Stimulated activated CD4-positive, alpha-beta T cell treated with anti-CD3 and anti-CD28 coated beads, Interleukin-15, amount 100 ng/mL, for 48 hours (primary cell): Measurements from ENCODE around the gene CFDP1.
A peak's percentile ranks its signal among the peaks of the same experiment; 100 is the strongest.
"Not testable (repeated sequence)": the region's sequence is repeated elsewhere in the genome, so short reads cannot be mapped to it uniquely, and the experiment has no call there.

Experiments
- DNase-seq, 2 donors: peaks; one replicate each; pipeline ENCODE4 v3.0.0-alpha.2; 2020; ENCODE audit warnings: low read depth in 2 of 2

CFDP1 gene

DNA sequence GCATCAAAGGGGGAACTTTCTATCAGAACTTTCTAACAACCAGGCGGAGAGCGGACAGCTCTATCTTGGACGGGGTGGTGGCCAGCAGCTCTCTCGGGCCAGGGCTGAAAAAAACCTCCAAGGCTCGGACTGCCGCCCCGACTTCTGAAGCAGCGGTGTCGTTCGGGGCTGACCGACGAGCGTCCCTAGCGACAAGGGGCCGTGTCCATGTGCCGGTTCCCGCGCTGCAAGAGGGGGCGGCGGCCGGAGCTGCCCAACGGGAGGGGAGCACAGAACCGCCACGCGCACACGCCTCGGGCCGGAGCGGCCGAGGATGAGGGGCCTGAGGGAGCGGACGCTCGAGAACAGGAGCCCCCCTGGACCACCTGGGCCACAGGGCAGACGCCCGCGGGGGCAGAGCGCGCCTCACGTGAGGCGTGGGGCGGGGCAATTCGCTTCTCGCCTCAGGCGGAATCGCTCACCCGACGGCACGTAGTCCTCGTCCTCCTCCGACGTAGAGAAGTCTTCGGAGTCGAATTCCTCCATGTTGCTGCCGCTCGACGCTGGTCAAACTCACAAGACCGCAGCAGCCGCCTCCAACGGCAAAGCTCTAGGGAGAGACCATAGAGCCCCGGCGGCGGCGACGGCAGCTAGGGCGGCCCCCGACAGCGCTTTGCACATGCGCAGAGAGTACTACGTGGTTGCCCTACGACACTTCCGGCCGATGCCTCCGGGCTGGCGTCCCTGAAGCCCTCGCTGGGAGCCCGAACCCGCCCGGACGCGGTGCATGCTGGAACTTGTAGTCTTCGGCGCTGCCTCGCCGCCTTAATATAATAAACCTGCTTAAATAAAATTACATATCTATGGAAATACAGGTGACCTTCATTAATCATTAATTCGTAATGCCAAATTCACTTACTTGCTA lies at the start of gene CFDP1:
CFDP1 (minus strand) TSS at position 676 of the 904 bp plus-strand sequence; CDS start at position 525, 151 bp downstream.
- DNase-seq, result peak; percentile 92 to 93

DNA sequence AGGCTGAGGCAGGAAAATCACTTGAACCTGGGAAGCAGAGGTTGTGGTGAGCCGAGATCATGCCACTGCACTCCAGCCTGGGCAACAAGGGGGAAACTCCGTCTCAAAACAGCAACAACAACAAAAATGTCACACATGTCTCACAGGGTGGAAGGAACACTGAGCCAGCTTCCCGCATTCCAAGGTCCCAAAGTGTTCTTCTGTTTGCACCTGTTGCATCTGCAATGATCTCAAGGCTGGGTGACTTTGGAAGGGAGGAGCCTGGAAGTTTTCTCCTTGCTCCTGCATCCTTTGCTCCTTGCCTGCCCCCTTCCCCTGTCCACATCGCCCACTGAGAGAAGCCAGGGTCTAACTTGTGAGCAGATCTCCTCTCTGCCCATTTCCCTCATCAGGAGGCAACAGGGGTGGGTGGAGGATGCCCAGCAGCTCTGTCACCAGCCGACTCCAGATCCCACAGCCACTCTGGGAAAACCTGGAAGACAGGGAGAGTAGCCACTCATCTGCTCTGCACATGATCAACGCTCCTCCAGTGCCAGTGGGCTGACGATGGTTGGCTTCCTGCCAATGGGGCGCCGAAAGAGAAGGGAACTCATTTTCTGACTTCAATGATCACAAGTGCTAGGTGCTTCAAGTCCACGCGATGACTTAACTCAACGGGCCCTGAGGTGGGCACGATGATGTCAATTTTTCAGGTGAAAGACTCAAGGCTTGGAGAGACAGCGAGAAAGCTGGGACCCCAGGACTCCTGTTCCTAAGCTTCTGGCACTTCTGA lies 49.3 kb upstream of the CFDP1 start:
- DNase-seq, result no peak

DNA sequence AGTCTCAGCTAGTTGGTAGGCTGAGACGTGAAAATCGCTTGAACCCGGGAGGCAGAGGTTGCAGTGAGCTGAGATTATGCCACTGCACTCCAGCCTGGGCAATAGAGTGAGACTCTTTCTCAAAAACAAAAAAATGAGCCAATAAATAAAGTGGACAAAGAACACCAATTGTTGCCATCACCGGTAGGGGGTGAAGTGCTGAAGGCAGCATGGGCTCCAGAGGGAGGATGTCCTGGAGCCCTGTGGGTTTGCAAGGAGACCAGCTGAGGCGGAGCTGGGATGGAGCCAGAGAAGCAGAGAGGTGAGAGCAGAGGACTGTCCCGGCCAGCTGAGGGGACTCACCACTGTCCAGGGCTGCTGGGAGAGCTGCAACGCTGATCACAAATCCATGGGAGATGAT lies 48.2 kb upstream of the CFDP1 start:
- no peak for DNase-seq

DNA sequence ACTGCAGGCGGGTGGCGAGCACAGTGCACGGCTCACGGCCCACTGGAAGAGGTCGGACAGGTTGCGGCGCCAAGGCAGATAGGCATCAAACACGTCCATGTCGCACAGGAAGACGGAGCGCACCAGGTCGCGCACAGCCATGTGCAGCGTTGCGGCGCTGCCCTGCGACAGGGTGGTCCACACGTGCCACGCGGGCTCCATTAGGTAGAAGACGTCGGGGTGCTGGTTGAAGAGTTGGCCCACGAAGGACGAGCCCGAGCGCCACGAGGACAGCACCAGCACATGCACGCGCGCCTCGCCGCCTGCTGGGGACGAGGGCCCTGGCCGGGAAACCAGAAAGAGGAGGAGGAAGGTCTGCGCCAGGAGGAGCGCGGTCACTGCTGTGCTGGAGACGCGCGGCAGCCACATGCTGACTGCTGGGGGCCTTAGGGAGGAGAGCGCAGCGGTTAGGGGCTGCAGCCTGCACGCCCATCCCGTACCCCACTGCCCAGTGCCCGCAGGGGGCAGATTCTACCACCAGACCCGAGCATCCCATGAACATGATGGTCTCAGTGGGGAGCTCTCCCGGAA lies 46.2 kb upstream of the CFDP1 start:
- no peak for DNase-seq

DNA sequence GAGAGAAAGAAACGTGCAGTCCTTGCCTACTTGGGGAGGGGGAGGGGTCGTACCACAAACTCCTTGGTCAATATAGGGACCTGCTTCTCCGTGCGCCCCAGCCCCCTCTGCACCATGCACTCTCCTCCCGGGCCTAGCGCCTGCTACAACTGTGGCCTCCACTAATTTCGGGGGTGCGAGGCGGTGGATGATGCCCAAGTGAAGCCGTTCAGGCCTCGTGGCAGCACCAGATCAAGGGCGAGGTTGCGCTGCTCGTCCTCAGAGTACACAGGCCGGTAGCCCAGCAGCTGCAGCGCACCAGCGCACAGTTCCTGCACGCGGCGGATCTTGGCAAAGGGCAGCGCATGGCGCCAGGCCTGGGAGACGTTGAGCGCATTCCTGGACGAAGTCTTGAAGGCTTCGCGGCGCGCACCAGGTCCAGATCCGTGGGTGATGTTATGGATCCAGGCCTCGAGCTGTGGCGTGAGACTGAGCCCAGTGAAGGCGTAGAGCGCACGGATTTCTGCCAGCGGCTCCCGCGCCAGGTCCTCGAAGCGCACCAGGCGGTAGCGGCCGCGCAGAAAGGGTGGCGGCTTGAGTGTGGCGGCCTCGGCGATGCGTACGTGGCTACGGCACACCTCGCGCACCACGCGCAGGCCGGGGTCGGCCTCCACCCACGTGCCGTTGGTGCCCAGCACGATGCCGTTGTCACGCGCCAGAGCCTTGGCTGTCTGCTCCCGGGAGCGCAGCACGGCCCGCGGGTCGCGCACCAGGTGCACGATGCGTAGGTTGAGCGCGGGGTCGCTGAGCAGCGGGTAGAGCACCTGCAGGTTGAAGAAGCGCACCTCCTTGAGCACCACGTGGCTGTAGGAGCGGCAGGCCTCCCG lies 45.4 kb upstream of the CFDP1 start:
- no peak for DNase-seq

DNA sequence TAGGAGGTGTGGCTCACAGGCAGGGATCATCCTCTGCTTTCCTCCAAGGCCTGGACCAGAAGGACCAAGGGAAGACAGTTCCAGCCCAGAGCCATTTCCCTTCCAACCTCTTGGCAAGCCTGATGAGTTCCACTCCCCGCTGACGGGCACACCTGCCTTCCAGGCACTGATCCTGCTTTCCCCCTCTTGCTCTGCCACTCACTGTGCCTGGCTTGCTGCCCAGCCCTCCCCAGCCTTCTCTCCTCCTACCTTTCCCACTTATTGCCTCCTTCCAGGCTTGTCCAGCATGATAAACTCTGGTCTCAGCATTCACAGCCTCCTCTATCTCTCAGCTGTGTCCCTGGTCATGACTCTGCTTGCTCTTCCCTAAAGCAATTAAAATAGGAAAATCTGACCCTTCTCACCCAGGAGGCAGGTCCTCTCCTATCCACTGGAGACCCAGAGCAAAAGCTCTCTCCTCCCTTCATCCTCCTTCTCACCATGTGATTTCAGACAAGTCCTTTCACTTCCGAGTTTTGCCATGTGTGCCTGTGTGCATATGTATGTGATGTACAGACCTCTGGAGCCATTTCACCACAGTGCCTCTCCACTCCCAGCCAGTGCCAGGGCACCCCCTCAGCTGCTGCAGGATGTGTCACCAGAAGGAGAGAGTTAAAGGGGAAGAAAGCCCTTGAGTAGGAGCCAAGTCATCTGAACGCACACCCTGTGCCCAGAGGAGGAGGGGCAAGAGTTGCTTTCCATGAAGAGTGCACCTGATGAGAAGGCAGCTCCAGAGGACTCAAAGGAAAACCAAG lies 44.6 kb upstream of the CFDP1 start:
- DNase-seq, result no peak

DNA sequence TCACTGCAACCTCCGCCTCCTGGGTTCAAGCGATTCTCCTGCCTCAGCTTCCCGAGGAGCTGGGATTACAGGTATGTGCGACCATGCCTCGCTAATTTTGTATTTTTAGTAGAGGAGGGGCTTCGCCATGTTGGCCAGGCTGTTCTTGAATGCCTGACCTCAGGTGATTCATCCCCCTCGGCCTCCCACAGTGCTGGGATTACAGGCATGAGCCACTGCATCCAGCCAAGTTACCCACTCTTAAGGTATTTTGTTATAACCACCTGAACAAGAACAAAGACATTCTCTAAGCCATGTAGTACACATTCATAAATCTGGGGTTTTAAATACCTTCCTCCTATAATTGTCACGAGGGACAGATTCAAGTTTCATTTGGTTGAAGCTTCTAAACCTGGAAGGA lies 43.5 kb upstream of the CFDP1 start:
- DNase-seq, result no peak

DNA sequence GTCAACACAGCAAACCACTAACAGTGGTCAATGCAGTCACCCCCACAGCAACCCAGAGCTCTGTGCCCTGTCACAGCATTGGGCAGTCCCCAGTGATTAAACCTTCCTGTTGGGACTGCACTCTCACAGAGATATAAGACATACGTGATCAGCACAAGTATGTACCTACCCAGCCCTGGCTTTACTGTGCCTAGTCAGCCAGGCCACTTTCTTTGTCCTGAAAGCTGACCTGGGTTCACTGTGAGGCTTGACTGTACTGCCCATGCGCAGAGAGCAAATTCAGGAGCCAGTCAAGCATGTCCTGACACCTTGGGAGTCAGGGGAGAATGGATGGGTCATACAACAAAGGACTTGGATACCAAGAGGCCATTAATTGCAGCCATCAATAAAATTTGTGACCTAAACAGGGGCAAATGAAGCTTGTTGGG lies 42.1 kb upstream of the CFDP1 start:
- no peak for DNase-seq

DNA sequence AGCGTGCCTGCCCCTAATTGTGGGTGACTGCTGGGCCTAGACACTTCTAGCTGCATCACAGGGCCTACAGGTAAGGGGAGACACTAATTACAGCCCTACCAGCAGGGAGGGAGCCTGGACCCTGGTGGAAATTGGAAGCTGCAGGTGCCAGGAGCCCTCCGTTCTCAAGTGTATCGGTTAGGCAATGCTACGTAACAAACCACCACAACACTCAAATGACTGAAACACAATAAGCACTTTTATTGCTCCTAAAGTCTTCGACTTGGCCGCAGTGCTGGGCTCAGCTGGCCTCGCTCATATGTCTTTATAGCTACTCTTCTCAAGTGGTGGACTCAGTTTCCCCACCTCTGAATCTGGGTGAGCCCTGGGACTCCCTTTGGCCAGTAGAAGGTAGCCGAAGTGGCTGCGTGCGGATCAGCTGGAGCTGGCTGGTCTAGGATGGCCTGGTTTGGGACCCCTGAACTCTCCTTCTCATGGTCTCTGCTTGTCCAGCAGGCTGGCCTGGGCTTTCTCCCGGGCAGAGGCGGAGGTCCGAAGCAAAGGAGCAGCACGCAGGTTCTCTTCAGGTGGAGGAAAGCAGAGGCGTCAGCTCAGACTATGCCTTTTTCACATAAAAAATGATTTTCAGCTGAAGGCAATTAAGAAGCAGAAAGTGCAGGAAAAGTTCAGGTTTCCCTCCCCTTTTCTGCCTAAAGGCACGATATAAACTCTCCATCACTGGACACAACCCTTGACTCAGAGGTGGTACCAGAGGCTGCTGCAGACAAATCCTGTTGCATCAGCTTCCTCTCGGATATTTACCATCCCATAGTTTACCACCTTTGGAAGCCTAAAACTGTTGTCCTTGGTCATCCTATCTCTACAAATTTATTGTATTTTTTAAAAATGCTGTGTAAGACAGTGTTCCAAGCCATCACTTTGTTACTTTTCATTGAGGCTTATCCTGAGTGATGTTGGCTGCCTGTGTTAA lies 39.9 kb upstream of the CFDP1 start:
- no peak for DNase-seq

DNA sequence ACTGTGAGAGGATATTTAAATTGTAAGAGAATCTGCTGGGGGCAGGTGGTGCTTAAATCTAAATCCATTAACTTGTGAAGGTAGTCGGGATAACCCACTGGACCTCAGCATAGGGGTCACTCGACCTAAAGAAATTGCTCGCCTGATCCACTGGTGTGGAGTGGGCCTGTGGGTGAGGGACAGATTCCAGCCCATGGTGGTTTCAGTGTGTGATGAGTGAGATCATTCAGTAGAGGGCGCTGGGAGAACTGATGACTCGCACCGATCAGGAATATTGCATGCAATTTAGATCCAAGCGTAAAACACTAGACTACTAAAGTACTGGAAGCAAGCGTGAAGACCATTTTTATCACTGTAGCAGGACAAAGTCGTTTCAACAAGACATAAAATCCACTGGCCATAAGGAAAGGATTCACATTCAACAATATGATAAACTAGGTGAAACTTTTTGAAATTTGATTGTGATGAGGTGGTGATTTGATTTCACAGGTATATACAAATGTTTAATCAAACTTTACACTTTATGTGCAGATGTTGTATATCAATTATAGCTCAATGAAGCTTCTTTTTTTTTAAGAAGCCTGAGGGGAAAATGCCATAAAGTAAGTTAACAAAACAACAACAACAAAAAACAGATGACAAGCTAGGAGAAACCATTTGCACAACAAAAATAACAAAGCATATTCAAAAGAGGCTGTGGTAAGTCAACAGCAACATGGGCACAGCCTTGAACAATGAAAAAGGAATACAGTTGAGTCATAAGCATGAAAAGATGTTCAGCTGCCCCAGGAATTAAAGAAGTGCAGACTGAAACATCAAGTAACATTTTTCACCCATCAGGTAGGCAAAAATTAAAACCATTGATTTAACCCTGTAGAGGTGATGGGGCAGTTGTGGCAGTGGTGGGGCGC lies 38.7 kb upstream of the CFDP1 start:
- no peak for DNase-seq

DNA sequence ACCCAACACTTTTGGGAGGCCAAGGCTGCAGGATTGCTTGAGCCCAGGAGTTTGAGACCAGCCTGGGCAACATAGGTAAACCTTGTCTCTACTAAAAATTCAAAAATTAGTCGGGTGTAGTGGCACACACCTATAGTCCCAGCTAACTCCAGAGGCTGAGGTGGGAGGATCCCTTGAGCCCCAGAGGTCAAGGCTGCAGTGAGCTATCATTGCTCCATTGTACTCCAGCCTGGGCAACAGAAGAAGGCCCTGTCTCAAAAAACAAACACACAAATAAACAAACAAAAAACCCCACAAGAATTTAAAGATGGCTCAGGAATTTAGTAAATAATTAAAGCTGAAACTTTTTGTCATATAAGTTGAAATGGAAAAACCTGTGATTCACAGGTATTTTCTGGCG lies 33.5 kb upstream of the CFDP1 start:
- DNase-seq, result no peak

DNA sequence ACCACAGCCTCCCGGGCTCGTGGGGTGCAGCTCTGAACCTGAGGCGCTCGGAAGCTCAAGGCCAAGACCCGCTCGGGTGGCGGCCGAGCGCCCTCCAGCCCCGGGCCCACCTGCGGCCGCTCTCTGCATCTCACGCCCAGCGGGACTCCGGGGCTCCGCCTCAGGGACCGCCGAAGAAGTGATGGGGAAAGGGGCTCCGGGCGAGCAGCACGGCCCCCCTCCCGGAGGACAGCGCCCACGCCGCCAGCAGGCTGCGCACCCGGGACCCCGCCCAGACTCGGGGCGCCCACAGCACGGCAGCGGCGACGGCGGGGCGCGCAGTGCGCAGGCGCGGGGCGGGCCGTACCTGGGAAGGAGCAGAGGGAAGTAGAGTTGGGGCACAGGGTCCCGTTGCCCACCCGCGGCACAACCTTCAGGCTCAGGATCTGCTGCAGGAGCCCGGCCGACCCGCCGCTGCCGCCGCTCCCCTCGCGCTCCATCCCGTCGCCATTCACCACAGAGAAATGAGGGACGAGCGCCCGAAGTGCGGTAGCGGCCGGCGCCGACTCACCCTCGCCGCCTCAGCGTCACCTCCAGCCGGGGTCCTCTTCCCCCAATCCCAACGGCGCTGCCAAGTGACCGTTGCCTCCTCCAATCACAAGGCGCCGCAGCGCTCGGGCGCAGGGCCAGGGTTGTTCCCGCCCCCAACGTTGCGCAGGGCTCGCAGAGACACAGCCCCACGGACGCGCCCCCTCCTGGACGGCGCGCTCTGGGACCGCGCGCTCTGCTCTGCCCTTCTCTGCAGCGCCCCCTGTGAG lies 31.0 kb upstream of the CFDP1 start, which contains the start of gene TMEM170A:
TMEM170A (minus strand) TSS at position 568 of the 797 bp plus-strand sequence; CDS start at position 479, 89 bp downstream.
- DNase-seq, result peak; percentile 97 to 100

DNA sequence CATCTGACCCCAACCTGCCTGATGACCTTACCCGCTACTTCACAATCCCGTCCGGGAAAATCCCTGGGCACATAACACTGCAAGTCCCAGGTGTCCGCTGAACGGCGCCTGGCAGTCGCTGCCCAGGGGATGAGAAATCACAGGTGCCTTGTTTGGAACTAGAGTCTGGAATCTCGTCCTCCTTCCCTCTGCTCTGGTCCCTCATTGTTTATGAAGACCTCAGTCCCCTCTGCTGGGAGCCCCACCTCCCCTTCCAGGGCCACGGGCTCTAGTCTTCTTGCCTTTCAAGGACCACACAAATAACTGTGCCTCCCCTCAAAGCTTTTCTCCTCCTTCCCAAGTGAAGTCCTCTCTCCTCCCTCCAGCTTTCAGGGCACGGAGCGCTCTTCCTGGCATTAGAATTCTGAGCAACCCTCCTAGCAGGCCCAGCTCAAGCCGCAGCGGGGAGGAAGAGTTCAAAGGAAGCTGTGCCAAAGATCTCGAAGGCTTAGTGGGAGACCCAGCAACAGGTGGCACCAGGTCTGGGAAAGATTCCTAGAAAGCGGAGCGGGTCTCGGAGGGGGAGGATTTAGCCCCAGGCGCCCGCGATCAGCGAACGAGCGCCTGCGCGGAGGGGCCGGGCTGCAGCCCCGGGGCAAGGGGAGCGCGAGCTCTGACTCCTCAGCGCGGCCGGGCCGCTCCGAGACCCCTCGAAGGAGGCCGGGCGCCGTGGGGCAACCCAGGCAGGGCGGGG lies 30.3 kb upstream of the CFDP1 start:
- DNase-seq, result not testable (repeated sequence)

DNA sequence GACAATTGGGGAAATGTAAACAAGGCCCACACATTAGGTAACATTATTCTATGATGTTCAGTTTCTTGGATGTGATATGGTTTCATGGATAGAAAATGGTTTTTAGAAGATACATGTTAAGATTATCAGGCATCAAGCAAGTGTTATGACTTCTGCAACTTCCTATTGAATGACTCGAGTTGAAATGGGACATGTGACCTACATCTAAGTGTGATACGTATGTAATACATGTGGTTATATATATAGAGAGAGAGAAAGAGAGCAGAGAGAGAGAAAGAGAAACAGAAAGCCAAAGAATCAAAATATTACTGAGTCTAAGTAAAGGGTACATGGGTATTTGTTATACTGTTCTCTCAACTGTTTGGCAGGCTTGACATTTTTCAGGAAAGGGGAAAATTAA lies 29.5 kb upstream of the CFDP1 start:
- no peak for DNase-seq

DNA sequence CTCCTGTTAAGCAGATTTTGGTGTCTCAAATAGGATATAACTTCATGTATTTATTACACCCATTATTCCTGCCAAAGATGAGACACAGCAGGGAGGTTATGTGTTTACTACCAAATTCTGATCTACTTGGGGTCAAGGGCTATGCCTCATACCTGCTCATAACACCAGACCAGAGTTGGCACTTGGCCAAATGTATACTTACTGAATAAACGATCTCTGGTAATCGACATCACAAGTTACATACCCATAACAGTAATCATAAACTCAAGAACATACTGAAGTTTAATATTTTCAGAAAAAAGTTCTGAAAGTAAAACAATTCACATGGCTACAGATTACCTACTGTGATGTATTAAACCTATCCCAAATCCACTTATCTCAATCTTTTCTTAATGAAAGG lies 28.3 kb upstream of the CFDP1 start:
- DNase-seq, result no peak

DNA sequence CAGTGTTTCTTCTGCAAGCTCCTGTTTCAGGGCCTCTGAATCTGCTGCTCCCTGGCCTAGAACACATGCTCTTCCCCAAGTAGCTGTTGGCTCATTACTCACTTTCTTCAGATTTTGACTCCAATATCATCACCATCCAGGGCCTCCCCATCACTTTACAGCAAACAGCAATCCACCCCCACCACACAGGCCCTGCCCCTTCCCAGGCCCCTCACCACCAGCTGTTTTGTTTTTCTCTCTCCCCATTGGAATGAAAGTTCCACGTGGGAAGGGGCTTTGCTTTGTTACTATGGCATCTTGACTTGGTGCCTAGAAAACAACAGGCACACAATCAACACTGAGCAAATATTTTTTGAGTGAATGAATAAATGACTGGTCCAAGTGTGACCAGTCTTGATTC lies 27.1 kb upstream of the CFDP1 start:
- no peak for DNase-seq

DNA sequence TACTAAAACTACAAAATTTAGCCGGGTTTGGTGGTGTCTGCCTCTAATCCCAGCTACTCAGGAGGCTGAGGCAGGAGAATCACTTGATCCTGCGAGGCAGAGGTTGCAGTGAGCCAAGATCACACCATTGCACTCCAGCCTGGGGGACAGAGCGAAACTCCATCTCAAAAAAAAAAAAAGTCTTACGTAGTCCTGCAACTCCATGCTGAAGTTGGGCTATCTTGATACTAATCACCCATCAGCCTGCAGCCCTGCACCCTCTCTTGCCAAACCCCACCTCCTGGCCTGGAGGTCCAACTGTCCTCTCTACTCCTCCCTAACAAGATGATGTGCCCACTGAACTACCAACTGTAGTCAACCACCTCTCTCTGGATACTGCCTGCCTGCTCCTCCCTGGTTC lies 26.4 kb upstream of the CFDP1 start:
- no peak for DNase-seq
